A673 (cell line): ENCODE data around the gene RTBDN. TPM values are rescaled to one million over a fixed set of nuclear protein-coding genes. Genes with fewer than 3 reads are reported as not detected.

ENCODE experiments used
- BruUV-seq: library from RNA; stranded (reverse); fragments of 400-500 nt; replicated peaks from 2 replicates; lab custom pipeline; 2021; lab: Mats Ljungman, UMichigan
- CTCF ChIA-PET: fragments of 300-600 bp; sonication (Branson Sonifier 250); formaldehyde crosslinking; loops from one replicate; lab custom pipeline; 2022; ENCODE audit warnings: antibody characterized with exemption; lab: Charles Lee
- POLR2A ChIA-PET: fragments of 300-600 bp; sonication (Branson Sonifier 250); formaldehyde crosslinking; loops from one replicate; lab custom pipeline; 2022; ENCODE audit warnings: antibody characterized with exemption; ENCODE audit not compliant: low non-redundant PET; lab: Charles Lee
- DNase-seq: peaks from one replicate; pipeline ENCODE4 v3.0.0-alpha.2; 2015; ENCODE audit warnings: low spot score
- H3K27ac ChIP-seq: fragments of 200-600 bp; sonication (generic); 2 replicates; pipeline ENCODE4 v1.5.1; 2016; ENCODE audit warnings: mixed run types, low read depth, mild to moderate bottlenecking, mixed read lengths, antibody characterized with exemption, low read length; ENCODE audit not compliant: poor library complexity, severe bottlenecking
- H3K27me3 ChIP-seq: fragments of 200-600 bp; sonication (generic); replicated peaks from 2 replicates; pipeline ENCODE4 v1.6.1; 2017; ENCODE audit warnings: mixed run types, low read depth, mild to moderate bottlenecking, mixed read lengths, antibody characterized with exemption, low read length; ENCODE audit not compliant: insufficient read depth, poor library complexity
- H3K36me3 ChIP-seq: fragments of 200-600 bp; sonication (generic); 2 replicates; pipeline ENCODE4 v1.6.1; 2016; ENCODE audit warnings: mixed run types, mild to moderate bottlenecking, mixed read lengths, antibody characterized with exemption, low read length; ENCODE audit not compliant: insufficient read depth, poor library complexity, severe bottlenecking
- H3K4me1 ChIP-seq: fragments of 200-600 bp; sonication (generic); 2 replicates; pipeline ENCODE4 v1.6.1; 2017; ENCODE audit warnings: mixed run types, mild to moderate bottlenecking, mixed read lengths, antibody characterized with exemption, low read length; ENCODE audit not compliant: insufficient read depth, poor library complexity, severe bottlenecking
- H3K4me3 ChIP-seq: fragments of 200-600 bp; sonication (generic); 2 replicates; pipeline ENCODE4 v1.5.1; 2016; ENCODE audit warnings: low read depth, mixed run types, mild to moderate bottlenecking, mixed read lengths, low read length; ENCODE audit not compliant: poor library complexity, severe bottlenecking
- H3K9me3 ChIP-seq: fragments of 200-600 bp; sonication (generic); 2 replicates; pipeline ENCODE4 v1.6.1; 2016; ENCODE audit warnings: mixed run types, low read depth, mild to moderate bottlenecking, mixed read lengths, antibody characterized with exemption, low read length; ENCODE audit not compliant: poor library complexity, severe bottlenecking
- EZH2 ChIP-seq: fragments of 200-600 bp; sonication (generic); IDR thresholded peaks from 2 replicates; pipeline ENCODE4 v1.6.1; 2017; ENCODE audit warnings: borderline replicate concordance, low read depth, mild to moderate bottlenecking, mixed read lengths, antibody characterized with exemption, low read length; ENCODE audit not compliant: poor library complexity, severe bottlenecking
- intact Hi-C: fragments of 100-400 bp; cut with micrococcal nuclease; formaldehyde crosslinking; loops from one replicate; pipeline ENCODE4 v1.10.0; 2022; ENCODE audit not compliant: unreplicated experiment
- total RNA-seq: library from RNA; stranded (reverse); gene quantifications from 2 replicates; pipeline ENCODE4 v1.2.3, GENCODE V29; 2021
- TF ChIP-seq, protein P1 (sequence below): fragments of 300-800, 200-600 bp; sonication (generic); conservative IDR thresholded peaks from 2 replicates; pipeline ENCODE4 v1.5.1; 2017; ENCODE audit warnings: low read depth, mild to moderate bottlenecking, antibody characterized with exemption, low read length, moderate library complexity, mixed read lengths

Gene RTBDN
- total RNA-seq, 1 experiment from 2014 or later, result not detected

DNA sequence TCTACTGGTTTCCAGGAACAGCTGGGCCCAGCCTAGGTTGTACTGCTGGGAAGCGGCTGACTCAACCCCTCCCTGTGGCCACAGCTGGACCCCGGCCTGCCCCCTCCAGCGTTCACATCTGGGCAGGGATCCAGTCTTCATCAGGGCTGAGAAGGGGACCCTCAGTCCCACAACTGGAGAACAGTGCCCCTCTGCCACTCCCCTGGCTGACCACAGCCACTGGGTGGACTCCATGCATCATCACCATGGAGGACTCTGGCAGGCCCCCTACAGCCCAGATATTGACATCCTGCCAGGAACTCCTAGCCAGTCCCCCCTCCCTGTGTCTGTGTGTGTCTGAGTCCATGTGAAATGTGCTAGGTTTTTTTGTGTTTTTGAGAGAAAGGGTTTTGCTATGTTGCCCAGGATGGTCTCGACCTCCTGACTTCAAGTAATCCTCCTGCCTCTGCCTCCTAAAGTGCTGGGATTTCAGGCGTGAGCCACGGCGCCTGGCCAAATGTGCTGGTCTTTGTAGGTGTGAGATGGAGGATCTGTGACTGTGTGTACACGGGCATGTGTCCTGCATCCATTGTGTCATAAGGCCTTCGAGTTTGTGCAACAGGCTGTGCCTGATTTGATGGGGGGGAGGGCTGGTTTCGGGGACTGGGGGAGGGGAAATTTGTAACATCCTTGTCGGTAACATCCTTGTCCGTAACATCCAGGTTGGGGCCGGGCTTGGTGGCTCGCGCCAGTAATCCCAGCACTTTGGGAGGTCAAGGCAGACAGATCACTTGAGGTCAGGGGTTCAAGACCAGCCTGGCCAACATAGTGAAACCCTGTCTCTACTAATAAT is 55.0 kb downstream of the RTBDN start:
- intact Hi-C loops, result no loop called here
- Histone ChIP-seq H3K27ac (peak overlapping the region; percentile 73), H3K27me3 (no peaks in the 10 kb centered on the region), H3K4me3 (peak overlapping the region; percentile 48), H3K36me3 (no peaks in the 10 kb centered on the region), H3K4me1 (peaks cover 42% of the 10 kb centered on the region), H3K9me3 (no peaks in the 10 kb centered on the region)
- CTCF ChIA-PET, result interaction anchor here (0.8 to 2.1 kb wide), 3 partner anchors 13 to 17 kb away, joined by 3 to 14 read pairs (median 3); no protein-coding TSS in a partner anchor
- POLR2A ChIA-PET, result interaction anchor here (1.0 kb wide), 1 partner anchor 13 kb away, joined by 4 read pairs; no protein-coding TSS in a partner anchor
- no TSS peak for BruUV-seq
- peak; percentile 66 for DNase-seq
- TF ChIP-seq, protein P1, sequence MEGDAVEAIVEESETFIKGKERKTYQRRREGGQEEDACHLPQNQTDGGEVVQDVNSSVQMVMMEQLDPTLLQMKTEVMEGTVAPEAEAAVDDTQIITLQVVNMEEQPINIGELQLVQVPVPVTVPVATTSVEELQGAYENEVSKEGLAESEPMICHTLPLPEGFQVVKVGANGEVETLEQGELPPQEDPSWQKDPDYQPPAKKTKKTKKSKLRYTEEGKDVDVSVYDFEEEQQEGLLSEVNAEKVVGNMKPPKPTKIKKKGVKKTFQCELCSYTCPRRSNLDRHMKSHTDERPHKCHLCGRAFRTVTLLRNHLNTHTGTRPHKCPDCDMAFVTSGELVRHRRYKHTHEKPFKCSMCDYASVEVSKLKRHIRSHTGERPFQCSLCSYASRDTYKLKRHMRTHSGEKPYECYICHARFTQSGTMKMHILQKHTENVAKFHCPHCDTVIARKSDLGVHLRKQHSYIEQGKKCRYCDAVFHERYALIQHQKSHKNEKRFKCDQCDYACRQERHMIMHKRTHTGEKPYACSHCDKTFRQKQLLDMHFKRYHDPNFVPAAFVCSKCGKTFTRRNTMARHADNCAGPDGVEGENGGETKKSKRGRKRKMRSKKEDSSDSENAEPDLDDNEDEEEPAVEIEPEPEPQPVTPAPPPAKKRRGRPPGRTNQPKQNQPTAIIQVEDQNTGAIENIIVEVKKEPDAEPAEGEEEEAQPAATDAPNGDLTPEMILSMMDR, result no peak
- TF ChIP-seq EZH2, result no peak

DNA sequence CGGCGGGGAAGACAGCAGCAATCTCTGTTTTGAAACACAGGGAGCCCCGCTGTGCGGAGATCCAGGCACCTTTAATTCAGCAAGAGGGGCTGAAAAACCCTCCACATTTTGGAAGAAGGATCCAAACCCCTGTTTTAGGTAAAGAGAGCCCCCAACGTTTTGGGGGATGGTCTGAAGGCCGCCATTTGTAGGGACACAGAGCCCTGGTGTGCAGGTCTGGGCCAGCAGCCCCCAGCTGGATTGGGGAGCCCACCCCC is 55.5 kb downstream of the RTBDN start:
- peaks cover 37% of the 10 kb centered on the region for H3K4me1 ChIP-seq
- H3K9me3 ChIP-seq, result no peaks in the 10 kb centered on the region
- H3K27ac ChIP-seq, result peak overlapping the region; percentile 73
- ChIA-PET POLR2A (interaction anchor here (1.0 kb wide), 1 partner anchor 14 kb away, joined by 4 read pairs; no protein-coding TSS in a partner anchor), CTCF (interaction anchor here (0.6 to 2.1 kb wide), 4 partner anchors 13 to 17 kb away, joined by 3 to 14 read pairs (median 4); no protein-coding TSS in a partner anchor)
- no peaks in the 10 kb centered on the region for H3K27me3 ChIP-seq
- DNase-seq, result no peak
- intact Hi-C loops, result no loop called here
- BruUV-seq, result TSS peak; percentile 90
- peak overlapping the region; percentile 48 for H3K4me3 ChIP-seq
- no peaks in the 10 kb centered on the region for H3K36me3 ChIP-seq
- TF ChIP-seq, protein P1, result no peak
- TF ChIP-seq EZH2, result no peak

DNA sequence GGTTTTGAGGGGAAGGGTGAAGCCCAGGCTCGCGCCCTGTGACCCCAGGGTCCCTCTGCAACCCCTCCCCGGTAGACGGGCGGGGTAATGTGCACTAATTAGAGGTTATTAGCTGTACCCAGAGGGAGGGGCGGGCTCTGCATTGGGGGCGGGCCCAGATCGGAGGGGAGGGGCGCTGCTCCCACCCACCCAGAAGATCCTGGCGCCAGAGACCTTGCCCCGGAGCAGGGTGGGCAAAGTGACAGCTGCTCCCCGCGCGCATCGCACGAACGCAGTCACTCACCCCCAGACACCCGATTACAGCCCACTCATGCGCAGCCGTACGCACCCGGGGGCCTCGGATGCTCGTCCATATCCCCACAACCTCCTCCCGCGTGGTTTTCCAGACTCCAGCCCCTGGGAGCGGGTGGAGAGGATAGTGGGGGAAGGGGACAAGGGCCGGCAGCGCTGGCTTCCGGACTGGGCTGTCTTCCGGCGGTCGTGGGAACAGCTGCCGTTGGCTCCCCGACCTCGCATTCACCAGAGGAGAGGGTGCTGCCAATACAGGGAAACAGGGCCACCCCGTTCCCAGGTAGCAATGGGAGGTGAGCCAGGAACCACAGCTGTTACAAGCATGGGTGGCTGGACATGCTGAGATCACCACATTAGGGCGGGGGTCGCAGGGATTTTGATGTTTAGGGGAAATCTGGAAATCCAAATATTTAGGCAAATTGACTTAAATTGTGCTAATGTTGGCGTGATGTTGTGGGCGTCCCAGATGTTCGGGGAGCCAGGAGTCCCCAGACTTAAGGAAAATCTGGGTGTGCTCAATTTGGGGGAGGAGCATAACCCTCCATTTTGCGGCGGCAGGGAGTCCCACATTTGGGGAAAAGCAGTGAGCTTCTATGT is 56.1 kb downstream of the RTBDN start:
- DNase-seq, result peak; percentile 78
- intact Hi-C loops, result no loop called here

More for the DNA sequence above, 56.1 kb downstream of the RTBDN start:
- no peaks in the 10 kb centered on the region for H3K27me3 ChIP-seq
- H3K4me1 ChIP-seq, result peaks cover 31% of the 10 kb centered on the region
- peak overlapping the region; percentile 48 for H3K4me3 ChIP-seq
- H3K9me3 ChIP-seq, result no peaks in the 10 kb centered on the region
- CTCF ChIA-PET, result interaction anchor here (0.6 to 2.1 kb wide), 7 partner anchors 13 to 82 kb away, joined by 3 to 29 read pairs (median 7); partner anchors contain the start of genes FBXW9 and JUNB
- no TSS peak for BruUV-seq
- H3K36me3 ChIP-seq, result no peaks in the 10 kb centered on the region
- POLR2A ChIA-PET, result interaction anchor here (1.0 to 1.4 kb wide), 2 partner anchors 13 to 14 kb away, joined by 4 to 6 read pairs; partner anchors contain the start of gene JUNB
- peak overlapping the region; percentile 73 for H3K27ac ChIP-seq
- no peak for TF ChIP-seq EZH2
- TF ChIP-seq, protein P1, result no peak
